Neural cell (in vitro differentiated cells): ENCODE data around the gene APOBEC3A. TPM values are rescaled to one million over a fixed set of nuclear protein-coding genes. Genes with fewer than 3 reads are reported as not detected.
"Not testable (repeated sequence)": the region's sequence is repeated elsewhere in the genome, so short reads cannot be mapped to it uniquely, and the experiment has no call there.

Source experiments
- H2AFZ ChIP-seq: fragments of 200-600, 300-800 bp; sonication (generic), shearing (Covaris generic); 2 replicates; pipeline ENCODE4 v1.6.0; 2014; ENCODE audit warnings: low read depth, mild to moderate bottlenecking, antibody characterized with exemption, low read length, moderate library complexity
- H3F3A ChIP-seq: fragments of 200-600 bp; shearing (Covaris generic); 2 replicates; pipeline ENCODE4 v1.6.1; 2016; ENCODE audit warnings: mild to moderate bottlenecking, moderate library complexity, mixed read lengths, antibody characterized with exemption, low read length; ENCODE audit not compliant: insufficient read depth, poor library complexity, severe bottlenecking
- H3K27ac ChIP-seq: fragments of 200-600, 300-800 bp; sonication (generic), shearing (Covaris generic); 2 replicates; pipeline ENCODE4 v1.5.1; 2014; ENCODE audit warnings: mild to moderate bottlenecking, low read length, moderate library complexity
- H3K27me3 ChIP-seq: fragments of 300-800, 200-600 bp; sonication (generic), shearing (Covaris generic); 2 replicates; pipeline ENCODE4 v1.6.0; 2014; ENCODE audit warnings: mild to moderate bottlenecking, low read depth, low read length, moderate library complexity; ENCODE audit not compliant: insufficient read depth
- H3K36me3 ChIP-seq: fragments of 300-800, 200-600 bp; sonication (generic), shearing (Covaris generic); 2 replicates; pipeline ENCODE4 v1.5.1; 2014; ENCODE audit warnings: mild to moderate bottlenecking, antibody characterized with exemption, low read length, moderate library complexity; ENCODE audit not compliant: insufficient read depth
- H3K4me2 ChIP-seq: fragments of 300-800, 200-600 bp; sonication (generic), shearing (Covaris generic); 2 replicates; pipeline ENCODE4 v1.6.0; 2014; ENCODE audit warnings: mild to moderate bottlenecking, low read length
- H3K4me3 ChIP-seq: fragments of 300-800, 200-600 bp; sonication (generic), shearing (Covaris generic); 2 replicates; pipeline ENCODE4 v1.5.1; 2014; ENCODE audit warnings: mild to moderate bottlenecking, low read length, moderate library complexity
- H3K79me2 ChIP-seq: fragments of 200-600 bp; shearing (Covaris generic); replicated peaks from 2 replicates; pipeline ENCODE4 v1.6.0; 2014; ENCODE audit warnings: mild to moderate bottlenecking, low read length, moderate library complexity; ENCODE audit not compliant: insufficient read depth
- H3K9ac ChIP-seq: fragments of 300-800, 200-600 bp; sonication (generic), shearing (Covaris generic); 2 replicates; pipeline ENCODE4 v1.6.1; 2016; ENCODE audit warnings: mild to moderate bottlenecking, low read length, mixed read lengths
- H3K9me2 ChIP-seq: fragments of 200-600 bp; shearing (Covaris generic); 2 replicates; pipeline ENCODE4 v1.6.1; 2016; ENCODE audit warnings: mild to moderate bottlenecking, low read length, mixed read lengths; ENCODE audit not compliant: insufficient read depth
- H3K9me3 ChIP-seq: fragments of 200-600, 300-800 bp; sonication (generic), shearing (Covaris generic); 2 replicates; pipeline ENCODE4 v1.6.1; 2016; ENCODE audit warnings: mild to moderate bottlenecking, mixed run types, low read length, moderate library complexity, mixed read lengths
- H4K20me1 ChIP-seq: fragments of 200-600 bp; shearing (Covaris generic); 2 replicates; pipeline ENCODE4 v1.6.1; 2016; ENCODE audit warnings: mild to moderate bottlenecking, mixed run types; ENCODE audit not compliant: insufficient read depth
- EP300 ChIP-seq: fragments of 450-650 bp; conservative IDR thresholded peaks from 2 replicates; pipeline ENCODE4 v1.6.1; 2014; ENCODE audit warnings: antibody characterized with exemption, mild to moderate bottlenecking, moderate library complexity; ENCODE audit not compliant: poor library complexity, severe bottlenecking
- EZH2 ChIP-seq: fragments of 200-600, 300-800 bp; shearing (Covaris generic), sonication (generic); IDR thresholded peaks from 2 replicates; pipeline ENCODE4 v1.6.1; 2014; ENCODE audit warnings: antibody characterized with exemption, low read length, borderline replicate concordance, mild to moderate bottlenecking; ENCODE audit not compliant: insufficient read depth, poor library complexity, severe bottlenecking
- MXI1 ChIP-seq: fragments of 450-650 bp; conservative IDR thresholded peaks from 2 replicates; pipeline ENCODE4 v1.6.1; 2014; ENCODE audit warnings: antibody characterized with exemption, mild to moderate bottlenecking; ENCODE audit not compliant: poor library complexity, severe bottlenecking
- POLR2AphosphoS5 ChIP-seq: IDR thresholded peaks from 2 replicates; pipeline ENCODE4 v1.6.1; 2012
- RAD21 ChIP-seq: fragments of 450-650 bp; conservative IDR thresholded peaks from 2 replicates; pipeline ENCODE4 v1.6.1; 2014; ENCODE audit warnings: antibody characterized with exemption, mild to moderate bottlenecking, moderate library complexity
- SMC3 ChIP-seq: fragments of 450-650 bp; conservative IDR thresholded peaks from 2 replicates; pipeline ENCODE4 v1.6.1; 2014; ENCODE audit warnings: antibody characterized with exemption, mild to moderate bottlenecking, moderate library complexity; ENCODE audit not compliant: poor library complexity
- TAF1 ChIP-seq: IDR thresholded peaks from 2 replicates; pipeline ENCODE4 v1.6.1; 2012; ENCODE audit warnings: low read depth
- polyA plus RNA-seq: library from polyadenylated mRNA; depleted of rRNA; stranded (reverse); fragments of >200 nt; gene quantifications from 2 replicates; pipeline ENCODE4 v1.2.3, GENCODE V29; 2014
- TF ChIP-seq, protein P1 (sequence below): IDR thresholded peaks from 2 replicates; pipeline ENCODE4 v1.6.1; 2012; ENCODE audit warnings: borderline replicate concordance
- TF ChIP-seq, protein P2 (sequence below): fragments of 450-650 bp; IDR thresholded peaks from 2 replicates; pipeline ENCODE4 v1.5.1; 2014; ENCODE audit warnings: antibody characterized with exemption, mild to moderate bottlenecking, moderate library complexity; ENCODE audit not compliant: poor library complexity, severe bottlenecking

APOBEC3A gene
- polyA plus RNA-seq, 1 donor from 2014 or later, result not detected

DNA sequence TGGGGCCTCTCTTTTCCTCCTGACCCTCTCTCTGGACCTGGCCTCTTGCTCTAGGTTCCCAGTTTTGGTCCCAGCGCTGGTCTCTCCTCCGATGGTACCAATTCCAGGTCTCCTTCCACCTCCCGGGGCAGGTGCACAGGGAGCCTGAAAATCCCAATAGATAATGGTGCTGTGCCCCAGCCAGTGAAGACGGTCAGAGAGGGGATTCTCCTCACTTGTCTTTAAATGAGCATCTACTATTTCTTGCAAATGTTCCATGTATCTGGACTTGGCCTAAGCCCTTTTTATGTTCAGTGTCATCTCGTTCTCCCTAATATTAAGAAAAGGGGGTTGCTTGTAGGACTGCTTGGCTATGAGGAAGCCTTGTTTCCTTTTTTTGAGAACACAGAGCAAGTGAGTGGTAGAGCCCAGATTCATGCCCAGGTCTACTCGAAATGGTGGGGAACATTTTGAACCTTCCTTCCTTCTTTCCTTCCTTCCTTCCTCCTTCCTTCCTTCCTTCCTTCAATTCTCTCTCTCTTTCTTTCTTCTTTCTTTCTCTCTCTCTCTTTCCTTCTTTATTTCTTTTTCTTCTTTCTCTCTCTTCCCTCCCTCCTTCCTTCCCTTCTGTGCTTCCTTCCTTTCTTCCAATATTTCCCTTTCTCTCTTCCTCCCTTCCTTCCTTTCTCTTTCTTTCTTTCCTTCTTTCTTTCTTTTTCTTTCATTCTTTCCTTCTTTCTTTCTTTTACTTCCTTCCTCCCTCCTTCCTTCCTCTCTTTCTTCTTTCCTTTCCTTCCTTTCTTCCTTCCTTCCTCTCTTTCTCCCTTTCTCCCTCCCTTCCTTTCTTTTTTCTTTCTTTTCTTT, 620 bp downstream of the APOBEC3A start:
- H3F3A ChIP-seq, result no peaks in the 10 kb centered on the region
- no peak overlapping the region for H3K9ac ChIP-seq
- H3K36me3 ChIP-seq, result no peaks in the 10 kb centered on the region
- no peaks in the 10 kb centered on the region for H4K20me1 ChIP-seq
- no peaks in the 10 kb centered on the region for H3K9me3 ChIP-seq
- no peaks in the 10 kb centered on the region for H3K9me2 ChIP-seq
- H3K79me2 ChIP-seq, result no peaks in the 10 kb centered on the region
- no peak overlapping the region for H3K4me2 ChIP-seq
- no peak overlapping the region for H3K27ac ChIP-seq
- no peaks in the 10 kb centered on the region for H3K27me3 ChIP-seq
- no peak overlapping the region for H2AFZ ChIP-seq
- H3K4me3 ChIP-seq, result no peak overlapping the region
- TF ChIP-seq MXI1 (no peak), SMC3 (no peak), POLR2AphosphoS5 (no peak), EP300 (no peak), EZH2 (no peak), RAD21 (no peak), TAF1 (no peak)
- TF ChIP-seq, protein P1, sequence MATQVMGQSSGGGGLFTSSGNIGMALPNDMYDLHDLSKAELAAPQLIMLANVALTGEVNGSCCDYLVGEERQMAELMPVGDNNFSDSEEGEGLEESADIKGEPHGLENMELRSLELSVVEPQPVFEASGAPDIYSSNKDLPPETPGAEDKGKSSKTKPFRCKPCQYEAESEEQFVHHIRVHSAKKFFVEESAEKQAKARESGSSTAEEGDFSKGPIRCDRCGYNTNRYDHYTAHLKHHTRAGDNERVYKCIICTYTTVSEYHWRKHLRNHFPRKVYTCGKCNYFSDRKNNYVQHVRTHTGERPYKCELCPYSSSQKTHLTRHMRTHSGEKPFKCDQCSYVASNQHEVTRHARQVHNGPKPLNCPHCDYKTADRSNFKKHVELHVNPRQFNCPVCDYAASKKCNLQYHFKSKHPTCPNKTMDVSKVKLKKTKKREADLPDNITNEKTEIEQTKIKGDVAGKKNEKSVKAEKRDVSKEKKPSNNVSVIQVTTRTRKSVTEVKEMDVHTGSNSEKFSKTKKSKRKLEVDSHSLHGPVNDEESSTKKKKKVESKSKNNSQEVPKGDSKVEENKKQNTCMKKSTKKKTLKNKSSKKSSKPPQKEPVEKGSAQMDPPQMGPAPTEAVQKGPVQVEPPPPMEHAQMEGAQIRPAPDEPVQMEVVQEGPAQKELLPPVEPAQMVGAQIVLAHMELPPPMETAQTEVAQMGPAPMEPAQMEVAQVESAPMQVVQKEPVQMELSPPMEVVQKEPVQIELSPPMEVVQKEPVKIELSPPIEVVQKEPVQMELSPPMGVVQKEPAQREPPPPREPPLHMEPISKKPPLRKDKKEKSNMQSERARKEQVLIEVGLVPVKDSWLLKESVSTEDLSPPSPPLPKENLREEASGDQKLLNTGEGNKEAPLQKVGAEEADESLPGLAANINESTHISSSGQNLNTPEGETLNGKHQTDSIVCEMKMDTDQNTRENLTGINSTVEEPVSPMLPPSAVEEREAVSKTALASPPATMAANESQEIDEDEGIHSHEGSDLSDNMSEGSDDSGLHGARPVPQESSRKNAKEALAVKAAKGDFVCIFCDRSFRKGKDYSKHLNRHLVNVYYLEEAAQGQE, result no peak
- TF ChIP-seq, protein P2, sequence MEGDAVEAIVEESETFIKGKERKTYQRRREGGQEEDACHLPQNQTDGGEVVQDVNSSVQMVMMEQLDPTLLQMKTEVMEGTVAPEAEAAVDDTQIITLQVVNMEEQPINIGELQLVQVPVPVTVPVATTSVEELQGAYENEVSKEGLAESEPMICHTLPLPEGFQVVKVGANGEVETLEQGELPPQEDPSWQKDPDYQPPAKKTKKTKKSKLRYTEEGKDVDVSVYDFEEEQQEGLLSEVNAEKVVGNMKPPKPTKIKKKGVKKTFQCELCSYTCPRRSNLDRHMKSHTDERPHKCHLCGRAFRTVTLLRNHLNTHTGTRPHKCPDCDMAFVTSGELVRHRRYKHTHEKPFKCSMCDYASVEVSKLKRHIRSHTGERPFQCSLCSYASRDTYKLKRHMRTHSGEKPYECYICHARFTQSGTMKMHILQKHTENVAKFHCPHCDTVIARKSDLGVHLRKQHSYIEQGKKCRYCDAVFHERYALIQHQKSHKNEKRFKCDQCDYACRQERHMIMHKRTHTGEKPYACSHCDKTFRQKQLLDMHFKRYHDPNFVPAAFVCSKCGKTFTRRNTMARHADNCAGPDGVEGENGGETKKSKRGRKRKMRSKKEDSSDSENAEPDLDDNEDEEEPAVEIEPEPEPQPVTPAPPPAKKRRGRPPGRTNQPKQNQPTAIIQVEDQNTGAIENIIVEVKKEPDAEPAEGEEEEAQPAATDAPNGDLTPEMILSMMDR, result no peak

DNA sequence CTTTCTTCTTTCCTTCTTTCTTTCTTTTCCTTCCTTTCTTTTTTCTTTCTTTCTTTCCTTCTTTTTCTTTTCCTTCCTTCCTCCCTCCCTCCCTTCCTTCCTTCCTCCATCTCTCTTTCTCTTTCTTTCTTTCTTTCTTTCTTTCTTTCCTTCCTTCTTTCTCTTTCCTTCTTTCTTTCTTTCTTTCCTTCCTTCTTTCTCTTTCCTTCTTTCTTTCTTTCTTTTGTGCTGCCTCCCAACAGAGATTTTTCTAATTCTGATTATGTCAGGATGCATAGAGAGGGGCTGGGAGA, 1.2 kb downstream of the APOBEC3A start:
- not testable (repeated sequence) for H3K36me3 ChIP-seq, H3K27me3 ChIP-seq, H3K4me3 ChIP-seq, H3K4me2 ChIP-seq, H4K20me1 ChIP-seq, H3K9me3 ChIP-seq, H3K9ac ChIP-seq, H3K27ac ChIP-seq, H3F3A ChIP-seq, H3K79me2 ChIP-seq, H2AFZ ChIP-seq, H3K9me2 ChIP-seq

DNA sequence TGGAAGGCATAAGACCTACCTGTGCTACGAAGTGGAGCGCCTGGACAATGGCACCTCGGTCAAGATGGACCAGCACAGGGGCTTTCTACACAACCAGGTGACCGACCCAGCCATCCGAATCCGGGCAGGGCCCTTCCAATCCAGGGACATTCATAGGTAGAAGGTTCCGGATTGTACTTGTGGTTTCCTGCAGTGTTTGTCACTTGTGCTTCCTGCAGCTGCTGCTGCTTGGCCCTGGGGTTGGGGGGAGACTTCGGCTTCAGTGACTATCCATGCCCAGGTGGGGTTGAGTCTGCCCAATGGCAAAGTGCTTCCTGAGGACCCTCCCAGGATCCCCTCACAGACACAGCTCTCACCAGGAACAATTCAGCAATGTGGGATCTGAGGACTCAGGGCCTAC, 2.2 kb downstream of the APOBEC3A start:
- no peak overlapping the region for H3K4me3 ChIP-seq
- no peaks in the 10 kb centered on the region for H3K79me2 ChIP-seq
- no peaks in the 10 kb centered on the region for H3K27me3 ChIP-seq
- H3K27ac ChIP-seq, result no peak overlapping the region
- TF ChIP-seq POLR2AphosphoS5 (no peak), EP300 (no peak), SMC3 (no peak), RAD21 (no peak), MXI1 (no peak), TAF1 (no peak), EZH2 (no peak)
- TF ChIP-seq, protein P1, result no peak
- TF ChIP-seq, protein P2, result no peak
- no peaks in the 10 kb centered on the region for H3F3A ChIP-seq
- no peak overlapping the region for H3K4me2 ChIP-seq
- no peak overlapping the region for H3K9ac ChIP-seq
- H3K9me2 ChIP-seq, result no peaks in the 10 kb centered on the region
- H3K36me3 ChIP-seq, result no peaks in the 10 kb centered on the region
- no peaks in the 10 kb centered on the region for H3K9me3 ChIP-seq
- H4K20me1 ChIP-seq, result no peaks in the 10 kb centered on the region
- H2AFZ ChIP-seq, result no peak overlapping the region
